ENCODE results near the gene TENM4. TPM values are rescaled to one million over a fixed set of nuclear protein-coding genes. Genes with fewer than 3 reads are reported as not detected.
A peak's percentile ranks its signal among the peaks of the same experiment; 100 is the strongest.

Gene TENM4
- polyA plus RNA-seq, 1 donor from 2014 or later = not detected

DNA sequence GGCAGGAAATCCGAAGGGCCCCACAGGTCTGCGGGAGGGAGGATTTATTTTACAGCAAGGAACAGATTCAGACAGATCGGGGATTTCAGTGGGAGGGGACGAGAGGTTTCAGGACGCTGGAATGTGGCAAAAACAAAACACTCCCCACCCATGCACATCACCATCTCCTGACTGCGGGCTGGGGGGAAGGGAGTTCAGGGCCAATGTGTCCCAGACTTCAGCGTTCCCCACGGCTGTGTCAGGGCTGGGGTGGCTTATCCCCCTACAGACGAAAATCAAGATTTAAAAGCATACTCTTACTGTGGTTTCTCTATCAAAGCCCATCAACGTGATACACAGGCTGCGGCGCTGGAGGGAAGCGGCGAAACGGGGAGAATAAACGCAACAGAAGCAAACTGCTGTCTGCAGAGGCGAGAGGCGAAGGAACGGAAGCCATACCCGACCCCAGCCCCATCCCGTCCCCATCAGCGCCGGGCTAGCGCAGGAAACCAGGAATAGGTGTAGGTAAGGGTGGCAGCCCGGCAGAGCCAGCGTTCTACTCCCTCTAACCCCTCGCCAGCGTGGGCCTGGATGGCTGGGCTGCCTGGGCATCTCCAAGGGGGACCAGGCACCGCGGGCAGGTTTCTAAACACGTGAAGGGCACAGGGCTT, 2.7 kb downstream of the TENM4 start:
- H3K9me3 Mint-ChIP-seq = peaks cover 0 to 6% (median 2%) of the 10 kb centered on the region in 3 donors
- no peaks in the 10 kb centered on the region for H3K36me3 Mint-ChIP-seq
- peak overlapping the region in 1 of 3 donors; percentile 45 for H3K27ac Mint-ChIP-seq
- H3K27me3 Mint-ChIP-seq = peaks cover 35% of the 10 kb centered on the region
- peak overlapping the region; percentile 78 to 95 (median 92) for H3K4me3 Mint-ChIP-seq
- H3K4me1 Mint-ChIP-seq = peaks cover 18 to 28% (median 25%) of the 10 kb centered on the region in 3 donors

DNA sequence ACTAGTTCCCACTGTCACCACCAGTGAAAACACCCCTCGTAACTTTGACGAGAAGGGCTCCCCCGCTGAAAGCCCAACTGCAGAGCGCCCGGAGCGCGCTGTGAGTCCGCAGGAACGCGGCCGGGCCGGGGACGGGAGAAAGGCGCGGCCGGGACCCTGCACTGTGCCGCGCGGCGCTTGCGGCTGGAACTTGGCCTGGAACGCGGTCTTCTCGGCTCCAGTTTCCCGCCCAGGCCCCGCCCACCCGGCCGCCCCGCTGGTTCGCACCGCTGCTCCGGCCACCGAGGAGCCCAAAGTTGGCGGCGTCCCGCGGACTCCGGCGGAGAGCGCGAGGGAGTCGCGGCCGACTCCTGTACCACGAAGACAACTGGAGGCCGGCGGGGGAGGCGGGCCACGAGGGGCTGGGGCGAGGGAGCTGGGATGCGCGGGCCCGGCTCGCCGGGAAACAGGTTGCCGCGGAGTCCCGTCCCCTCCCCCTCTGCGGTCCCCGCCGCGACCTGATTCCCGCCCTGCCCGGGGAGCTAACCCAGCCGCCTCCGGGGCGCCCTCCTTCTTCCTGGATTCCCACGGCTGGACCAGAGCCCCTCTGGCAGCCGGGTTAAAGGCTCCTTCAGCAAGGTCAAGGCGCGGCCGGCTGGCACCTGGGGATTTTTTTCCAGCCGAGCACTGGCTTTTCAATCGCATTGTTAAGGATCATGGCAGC, 3.4 kb downstream of the TENM4 start:
- peak overlapping the region in 2 of 3 donors; percentile 18 to 77 for H3K27ac Mint-ChIP-seq
- H3K4me3 Mint-ChIP-seq = peak overlapping the region; percentile 78 to 95 (median 92)
- no peaks in the 10 kb centered on the region for H3K36me3 Mint-ChIP-seq
- H3K4me1 Mint-ChIP-seq = peaks cover 18 to 28% (median 25%) of the 10 kb centered on the region in 3 donors
- H3K27me3 Mint-ChIP-seq = peaks cover 35% of the 10 kb centered on the region
- H3K9me3 Mint-ChIP-seq = peaks cover 0 to under 1% (median 0%) of the 10 kb centered on the region in 3 donors

DNA sequence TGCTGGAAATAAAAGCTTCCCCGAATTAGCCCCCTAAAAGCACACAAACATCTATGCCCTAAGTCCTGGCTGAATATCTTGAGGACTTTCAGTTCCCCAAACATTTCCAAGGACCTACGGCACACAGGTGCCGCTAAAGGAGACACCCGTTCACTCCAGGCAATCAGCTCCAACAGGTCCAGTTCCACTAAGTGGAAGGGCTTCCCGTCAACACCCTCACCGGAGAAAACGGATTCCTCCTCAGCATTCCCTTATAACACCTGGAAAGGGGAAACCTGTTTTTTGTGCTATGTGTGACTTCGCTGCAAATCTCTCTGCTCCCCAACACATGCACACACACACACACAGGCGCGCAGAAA, 3.9 kb downstream of the TENM4 start:
- H3K9me3 Mint-ChIP-seq = no peaks in the 10 kb centered on the region
- H3K36me3 Mint-ChIP-seq = no peaks in the 10 kb centered on the region
- peaks cover 35% of the 10 kb centered on the region for H3K27me3 Mint-ChIP-seq
- peaks cover 18 to 26% (median 23%) of the 10 kb centered on the region in 3 donors for H3K4me1 Mint-ChIP-seq
- H3K4me3 Mint-ChIP-seq = peak overlapping the region; percentile 73 to 94 (median 84)
- H3K27ac Mint-ChIP-seq = peak overlapping the region; percentile 18 to 77 (median 77)

DNA sequence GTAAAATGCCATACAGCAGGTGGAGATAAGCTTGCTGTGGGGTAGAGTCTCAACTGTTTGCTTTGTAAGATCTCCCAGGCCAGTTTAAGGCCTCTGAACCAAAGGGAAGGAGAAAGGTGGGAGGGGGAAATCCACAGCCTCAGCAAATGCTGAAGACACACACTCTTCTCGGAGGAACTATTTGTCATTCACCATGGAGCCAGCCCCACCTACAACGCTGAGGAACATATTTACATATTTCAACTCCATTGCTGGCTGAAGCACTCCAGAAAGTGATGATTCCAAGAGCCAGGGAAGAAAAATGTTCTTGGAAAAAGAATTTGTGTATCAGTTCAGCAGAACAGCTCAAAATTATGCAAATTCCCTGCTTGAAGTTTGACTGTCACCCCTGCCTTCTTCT, 6.5 kb downstream of the TENM4 start:
- H3K9me3 Mint-ChIP-seq = no peaks in the 10 kb centered on the region
- H3K4me1 Mint-ChIP-seq = peaks cover 11 to 14% (median 12%) of the 10 kb centered on the region in 3 donors
- no peak overlapping the region for H3K27ac Mint-ChIP-seq
- peaks cover 35% of the 10 kb centered on the region for H3K27me3 Mint-ChIP-seq
- H3K4me3 Mint-ChIP-seq = no peak overlapping the region
- no peaks in the 10 kb centered on the region for H3K36me3 Mint-ChIP-seq

DNA sequence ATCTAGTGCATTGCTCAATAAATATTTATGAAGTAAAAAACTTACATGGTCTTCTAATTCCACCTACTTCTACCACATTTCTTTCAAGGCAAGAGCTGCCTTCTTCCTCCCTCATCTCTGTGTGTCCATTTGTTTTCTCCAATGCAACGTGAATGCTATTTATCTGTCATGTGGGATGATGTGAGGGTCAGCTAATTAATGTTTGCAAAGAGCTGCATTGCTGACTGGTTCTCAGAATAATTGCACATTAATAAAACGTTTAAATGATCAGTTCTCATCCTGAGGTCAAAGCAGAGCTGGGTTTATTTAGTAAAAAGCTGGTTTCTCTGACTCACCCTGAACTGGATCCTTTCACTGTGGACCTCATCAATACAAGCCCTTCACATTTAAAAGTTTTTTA, 8.7 kb downstream of the TENM4 start:
- Mint-ChIP-seq H3K27ac (no peak overlapping the region), H3K4me1 (peaks cover 6 to 7% (median 6%) of the 10 kb centered on the region in 3 donors), H3K9me3 (no peaks in the 10 kb centered on the region), H3K4me3 (no peak overlapping the region), H3K36me3 (no peaks in the 10 kb centered on the region), H3K27me3 (peaks cover 23% of the 10 kb centered on the region)

DNA sequence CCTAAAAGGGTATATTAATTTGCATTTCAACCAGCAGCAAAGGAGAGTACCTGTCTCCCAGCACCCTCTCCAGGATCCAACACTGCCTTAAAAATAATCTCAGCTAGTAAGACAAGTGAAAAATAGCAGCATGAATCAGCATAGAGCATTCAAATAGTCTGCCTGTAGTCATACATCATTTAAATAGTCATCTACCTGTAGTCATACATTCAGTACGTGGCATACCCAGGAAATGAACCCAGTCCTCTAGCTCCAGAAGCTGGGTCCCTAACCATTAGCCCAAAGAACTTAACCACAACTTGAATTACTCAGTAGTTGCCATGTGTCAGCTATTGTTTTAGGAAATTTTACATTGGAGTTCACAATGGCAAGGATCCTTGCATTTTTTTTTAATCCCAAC, 9.3 kb downstream of the TENM4 start:
- H3K27ac Mint-ChIP-seq = no peak overlapping the region
- no peak overlapping the region for H3K4me3 Mint-ChIP-seq
- peaks cover under 1% of the 10 kb centered on the region in 3 donors for H3K4me1 Mint-ChIP-seq
- H3K27me3 Mint-ChIP-seq = peaks cover 17% of the 10 kb centered on the region
- H3K36me3 Mint-ChIP-seq = no peaks in the 10 kb centered on the region
- H3K9me3 Mint-ChIP-seq = no peaks in the 10 kb centered on the region

DNA sequence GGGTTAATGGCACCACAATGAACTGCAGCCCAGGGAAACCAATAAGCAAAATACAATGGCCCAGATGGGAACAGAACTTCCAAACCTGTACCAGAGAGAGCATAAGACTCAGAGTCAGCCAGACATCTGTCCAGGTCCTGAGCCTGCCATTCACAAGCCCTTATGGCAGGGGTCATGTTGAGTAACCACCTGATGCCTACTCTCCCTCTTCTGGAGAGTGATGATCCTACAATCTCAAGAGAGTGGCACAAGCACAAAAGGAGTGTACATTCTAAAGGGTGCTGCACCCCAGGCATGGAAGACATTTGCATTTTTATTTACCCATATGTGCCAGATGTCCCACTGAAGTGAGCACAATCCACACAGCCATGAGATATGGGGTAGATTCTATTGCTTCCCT, 10.6 kb downstream of the TENM4 start:
- Mint-ChIP-seq H3K4me3 (no peak overlapping the region), H3K27me3 (peaks cover 7% of the 10 kb centered on the region), H3K4me1 (no peaks in the 10 kb centered on the region), H3K27ac (no peak overlapping the region), H3K9me3 (no peaks in the 10 kb centered on the region), H3K36me3 (no peaks in the 10 kb centered on the region)

DNA sequence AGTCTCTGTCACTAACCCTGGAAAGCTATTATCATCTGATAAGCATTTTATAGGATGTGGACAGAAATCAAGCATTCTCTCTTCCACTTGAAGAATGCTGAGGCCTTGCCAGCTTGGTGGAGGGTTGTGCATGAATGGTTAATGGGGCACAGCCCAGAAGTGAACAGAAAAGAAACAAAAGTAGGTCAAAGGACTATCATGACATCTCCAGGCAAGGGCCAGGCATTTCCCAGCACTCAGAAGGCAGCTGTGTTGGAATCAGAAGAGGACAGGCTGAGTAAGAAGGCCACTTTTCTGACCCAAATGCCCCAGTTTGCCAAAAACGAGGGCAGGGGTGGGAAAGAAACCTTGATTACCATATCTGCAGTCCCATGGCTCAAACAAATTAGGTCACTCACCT, 12.4 kb downstream of the TENM4 start:
- H3K27me3 Mint-ChIP-seq = peaks cover 3% of the 10 kb centered on the region
- no peaks in the 10 kb centered on the region for H3K4me1 Mint-ChIP-seq
- H3K27ac Mint-ChIP-seq = no peak overlapping the region
- no peaks in the 10 kb centered on the region for H3K36me3 Mint-ChIP-seq
- H3K9me3 Mint-ChIP-seq = peaks cover 0 to 2% (median 0%) of the 10 kb centered on the region in 3 donors
- H3K4me3 Mint-ChIP-seq = no peak overlapping the region

DNA sequence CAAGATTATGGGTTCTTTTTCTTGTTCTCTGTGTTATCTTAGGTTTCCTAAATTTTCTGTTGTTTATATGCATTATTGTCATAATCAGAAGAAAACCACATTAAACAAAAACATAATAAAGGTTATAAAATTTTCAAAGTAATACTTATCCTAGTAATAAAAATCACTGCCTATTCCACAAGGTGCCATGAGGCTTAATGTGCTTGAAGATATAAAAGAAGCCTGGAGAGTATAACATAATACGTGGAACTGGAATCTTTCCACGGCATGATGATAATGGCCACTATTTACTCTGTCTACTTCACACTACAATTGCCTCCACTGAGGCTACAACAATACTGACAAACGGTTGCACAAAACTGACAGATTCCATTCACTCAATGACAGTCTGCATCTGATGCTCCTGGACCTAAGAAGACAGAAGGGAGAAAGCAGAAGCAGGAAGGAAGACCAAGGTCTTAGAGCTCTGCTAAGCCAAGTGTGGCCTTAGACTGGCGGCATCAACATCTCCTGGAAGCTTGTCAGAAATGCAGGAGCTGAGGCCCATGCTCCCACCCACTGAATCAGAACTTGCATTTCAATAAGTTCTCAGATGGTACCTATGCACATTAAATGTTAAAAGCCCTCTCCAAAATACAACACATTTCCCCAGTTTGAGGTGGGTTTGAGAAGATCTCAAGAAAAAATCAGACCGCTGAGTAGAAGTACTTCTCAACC, 13.1 kb downstream of the TENM4 start:
- H3K36me3 Mint-ChIP-seq = no peaks in the 10 kb centered on the region
- no peaks in the 10 kb centered on the region for H3K4me1 Mint-ChIP-seq
- peaks cover 1% of the 10 kb centered on the region for H3K27me3 Mint-ChIP-seq
- no peak overlapping the region for H3K4me3 Mint-ChIP-seq
- no peak overlapping the region for H3K27ac Mint-ChIP-seq
- peaks cover 0 to 2% (median 0%) of the 10 kb centered on the region in 3 donors for H3K9me3 Mint-ChIP-seq

DNA sequence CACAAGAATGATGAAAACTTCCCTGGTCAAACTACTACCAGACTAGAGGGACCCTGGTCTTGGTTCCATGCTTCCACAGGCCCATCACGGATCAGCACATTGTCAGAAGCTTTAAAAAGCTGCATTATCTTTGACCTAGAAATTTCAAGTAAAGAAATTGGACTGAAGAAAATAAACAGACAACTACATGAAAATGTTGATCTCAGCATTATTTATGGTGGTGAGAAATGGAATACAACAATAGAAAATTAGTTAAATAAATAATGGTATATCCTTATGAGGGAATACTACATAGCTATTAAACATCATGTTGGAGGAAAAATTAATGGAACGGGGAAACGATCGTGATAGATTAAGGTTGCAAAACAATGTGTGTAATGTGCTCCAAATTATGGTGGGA, 13.7 kb downstream of the TENM4 start:
- no peaks in the 10 kb centered on the region for H3K4me1 Mint-ChIP-seq
- no peak overlapping the region for H3K4me3 Mint-ChIP-seq
- H3K27me3 Mint-ChIP-seq = peaks cover 1% of the 10 kb centered on the region
- H3K36me3 Mint-ChIP-seq = no peaks in the 10 kb centered on the region
- peaks cover 0 to 2% (median 0%) of the 10 kb centered on the region in 3 donors for H3K9me3 Mint-ChIP-seq
- no peak overlapping the region for H3K27ac Mint-ChIP-seq

DNA sequence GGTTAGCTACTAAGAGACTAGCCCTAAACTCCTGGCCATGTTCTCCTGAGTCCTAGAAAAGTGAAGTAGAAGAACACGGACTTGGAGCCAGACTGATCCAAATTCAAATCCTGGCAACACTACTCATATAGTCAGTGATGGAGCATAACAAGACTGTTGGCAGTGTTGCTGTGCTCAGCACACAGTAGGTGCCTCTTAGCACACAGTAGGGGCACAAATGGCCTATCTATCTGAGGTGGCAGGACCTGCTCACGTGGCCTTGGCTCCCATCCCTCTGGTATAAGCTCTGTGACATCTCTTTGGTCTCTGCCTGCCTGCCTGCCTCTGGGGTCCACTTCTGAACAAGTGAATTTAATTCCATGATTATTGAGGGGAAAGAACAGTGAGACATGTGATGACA, 15.4 kb downstream of the TENM4 start:
- Mint-ChIP-seq H3K27me3 (peaks cover 1% of the 10 kb centered on the region), H3K4me3 (no peak overlapping the region), H3K36me3 (no peaks in the 10 kb centered on the region), H3K27ac (no peak overlapping the region), H3K4me1 (no peaks in the 10 kb centered on the region), H3K9me3 (peaks cover 0 to 2% (median 0%) of the 10 kb centered on the region in 3 donors)

DNA sequence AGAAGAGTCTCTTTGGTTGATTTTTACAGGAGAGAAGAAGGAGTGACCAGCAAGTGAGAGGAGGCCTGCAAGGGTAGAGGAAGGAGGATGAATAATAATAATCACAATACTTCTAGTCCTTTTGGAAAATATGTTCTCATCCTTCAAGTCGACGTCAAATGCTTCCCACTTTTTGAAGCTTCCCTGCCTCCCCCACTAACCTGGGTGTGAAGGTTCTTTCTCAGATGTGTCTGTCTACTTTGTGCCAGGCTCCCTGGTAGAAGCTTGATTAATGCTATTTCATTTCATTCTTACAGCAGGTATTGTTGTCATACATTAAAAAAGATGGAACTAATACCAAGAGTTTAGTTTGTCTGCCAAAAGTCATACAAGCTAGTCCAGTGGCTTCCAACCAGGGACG, 17.1 kb downstream of the TENM4 start:
- peaks cover 1% of the 10 kb centered on the region for H3K27me3 Mint-ChIP-seq
- H3K36me3 Mint-ChIP-seq = no peaks in the 10 kb centered on the region
- H3K4me3 Mint-ChIP-seq = no peak overlapping the region
- H3K4me1 Mint-ChIP-seq = no peaks in the 10 kb centered on the region
- peaks cover 0 to 2% (median 0%) of the 10 kb centered on the region in 3 donors for H3K9me3 Mint-ChIP-seq
- no peak overlapping the region for H3K27ac Mint-ChIP-seq

DNA sequence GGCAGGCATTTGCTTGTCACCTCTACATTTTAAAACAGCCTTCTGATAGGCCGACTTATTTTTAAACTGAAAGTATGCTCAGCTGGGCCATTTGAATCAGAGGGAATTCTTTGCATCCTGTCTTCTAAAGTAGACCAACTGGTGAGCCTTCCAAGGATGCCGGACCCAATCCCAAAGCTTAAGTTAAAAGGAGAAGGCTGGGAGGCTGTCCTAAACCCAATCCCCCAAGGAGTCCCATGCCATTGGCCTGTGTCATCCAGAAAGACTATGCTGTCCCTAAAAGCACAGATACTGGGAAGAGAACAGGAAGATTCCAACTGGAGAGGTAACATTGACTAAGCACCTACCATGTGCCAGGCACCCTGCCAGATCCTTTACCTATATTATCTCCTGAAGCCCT, 18.0 kb downstream of the TENM4 start:
- Mint-ChIP-seq H3K27me3 (peaks cover 1% of the 10 kb centered on the region), H3K36me3 (no peaks in the 10 kb centered on the region), H3K4me3 (no peak overlapping the region), H3K9me3 (peaks cover 0 to 2% (median 0%) of the 10 kb centered on the region in 3 donors), H3K4me1 (no peaks in the 10 kb centered on the region), H3K27ac (peak overlapping the region in 1 of 3 donors; percentile 86)

DNA sequence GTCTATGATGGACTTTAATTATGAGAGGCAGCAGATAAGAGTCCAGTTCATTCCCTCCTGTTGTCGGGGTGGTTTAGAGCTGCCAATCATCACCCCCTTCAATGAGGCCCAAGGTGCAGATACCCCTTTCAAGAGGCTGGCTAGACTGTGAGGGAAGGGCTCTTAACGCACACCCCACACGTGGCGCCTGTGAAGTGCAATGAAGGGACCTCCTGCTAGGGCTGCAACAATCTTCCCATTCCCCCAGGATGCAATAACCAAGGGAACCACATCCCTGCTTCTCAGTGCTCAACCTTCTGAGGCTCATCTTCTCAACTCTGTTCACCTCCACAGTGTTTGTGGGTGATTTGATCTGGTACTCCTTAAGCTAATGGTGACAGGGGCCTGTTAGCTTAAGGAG, 19.0 kb downstream of the TENM4 start:
- peaks cover 1% of the 10 kb centered on the region for H3K27me3 Mint-ChIP-seq
- H3K36me3 Mint-ChIP-seq = peaks cover 1% of the 10 kb centered on the region
- H3K4me1 Mint-ChIP-seq = no peaks in the 10 kb centered on the region
- H3K4me3 Mint-ChIP-seq = no peak overlapping the region
- H3K27ac Mint-ChIP-seq = no peak overlapping the region
- peaks cover 0 to 2% (median 0%) of the 10 kb centered on the region in 3 donors for H3K9me3 Mint-ChIP-seq

DNA sequence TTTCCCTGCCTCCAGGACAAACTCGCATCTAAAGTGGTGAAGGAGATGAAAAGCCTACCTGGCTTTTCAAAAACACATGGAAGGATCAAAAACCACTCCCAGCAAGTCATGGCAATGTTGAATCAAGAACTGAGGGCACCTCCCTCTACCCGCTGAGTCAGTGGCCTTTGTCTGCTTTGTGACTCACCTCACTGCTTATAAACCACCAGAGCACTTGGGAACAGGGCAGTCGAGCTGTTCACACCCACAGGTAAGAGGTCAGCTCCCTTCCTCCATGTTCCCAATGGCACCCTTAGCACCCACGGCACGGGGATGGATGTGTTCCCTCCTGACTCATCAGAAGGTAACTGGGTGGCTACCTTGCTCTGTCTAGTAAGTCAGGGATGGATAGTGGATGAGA, 21.7 kb downstream of the TENM4 start:
- Mint-ChIP-seq H3K4me3 (no peak overlapping the region), H3K9me3 (peaks cover 0 to 3% (median 3%) of the 10 kb centered on the region in 3 donors)

More for the DNA sequence above, 21.7 kb downstream of the TENM4 start:
- Mint-ChIP-seq H3K4me1 (no peaks in the 10 kb centered on the region), H3K27ac (no peak overlapping the region), H3K36me3 (peaks cover 1% of the 10 kb centered on the region), H3K27me3 (peaks cover 1% of the 10 kb centered on the region)

Data from IgD-negative memory B cell (primary cell).